Adrenal gland (tissue), 12 donors: ENCODE data around the gene TOR2A. TPM values are rescaled to one million over a fixed set of nuclear protein-coding genes. Genes with fewer than 3 reads are reported as not detected.

ENCODE experiments used
- DNase-seq, 7 donors: peaks; one replicate each; pipeline ENCODE4 v3.0.0-alpha.2; 2019 to 2020
- H3K27ac ChIP-seq, 5 donors: fragments of 200-600 bp; sonication (generic) in 4 of 5; 1 replicate in 3 of 5; 2 replicates in 2 of 5; pipeline versions ENCODE4 v1.5.1 to v1.8.0; 2016 to 2020; ENCODE audit warnings: mild to moderate bottlenecking in 1 of 5
- H3K27me3 ChIP-seq: fragments of 200-600 bp; 2 replicates; pipeline ENCODE4 v1.8.0; 2021
- H3K36me3 ChIP-seq, 2 donors: fragments of 200-600 bp; replicated peaks in 1 of 2; 1 replicate in 1 of 2; 2 replicates in 1 of 2; pipeline versions ENCODE4 v1.5.1 to v1.8.0; 2018 to 2022
- H3K4me1 ChIP-seq, 2 donors: fragments of 200-600 bp; replicated peaks in 1 of 2; 1 replicate in 1 of 2; 2 replicates in 1 of 2; pipeline versions ENCODE4 v1.5.1 to v1.8.0; 2018 to 2021
- H3K4me3 ChIP-seq, 4 donors: fragments of 200-600 bp; sonication (generic) in 3 of 4; one replicate each; pipeline ENCODE4 v1.5.1; 2016 to 2018
- H3K9me3 ChIP-seq, 3 donors: fragments of 200-600 bp; sonication (generic) in 1 of 3; replicated peaks in 1 of 3; 1 replicate in 2 of 3; 2 replicates in 1 of 3; pipeline versions ENCODE4 v1.5.1 to v1.8.0; 2016 to 2021
- CTCF ChIP-seq, 6 experiments: fragments of 450-650 bp in 4 of 6; fragments of 200-600 bp in 2 of 6; sonication (generic) in 1 of 6; IDR thresholded peaks; 1 replicate in 5 of 6; 2 replicates in 1 of 6; pipeline versions ENCODE4 v1.5.1 to v1.8.0; 2016 to 2021; ENCODE audit warnings: antibody characterized with exemption in 6 of 6, mild to moderate bottlenecking in 2 of 6, moderate library complexity in 1 of 6
- POLR2A ChIP-seq, 2 donors: fragments of 450-650 bp; IDR thresholded peaks; one replicate each; pipeline ENCODE4 v1.6.1; 2017; ENCODE audit warnings: antibody characterized with exemption in 2 of 2, mild to moderate bottlenecking in 2 of 2, moderate library complexity in 1 of 2
- WGBS, 4 donors: extraction: QIAGEN DNeasy Blood & Tissue Kit in 2 of 4; methylation state at CpG; one replicate each; pipeline versions ENCODE4 v1.1.5 to v1.1.7; 2013 to 2017; 5-methylcytosine and 5-hydroxymethylcytosine counted together
- intact Hi-C, 2 donors: fragments of 100-400 bp; cut with DNase I; formaldehyde crosslinking; loops; one replicate each; pipeline versions ENCODE4 v1.14.1 to v1.15.0; 2022 to 2023
- polyA plus RNA-seq, 3 donors: library from polyadenylated mRNA; stranded (reverse); fragments of 200-250 nt in 2 of 3; fragments of 350-450 nt in 1 of 3; fragmentation: Illumina TruSeq in 1 of 3; extraction: RNeasy Lipid Tissue Mini Kit (QIAGEN cat#74804) in 1 of 3; gene quantifications; one replicate each; pipeline ENCODE4 v1.2.3, GENCODE V29; 2013 to 2014
- total RNA-seq, 9 donors: library from RNA; depleted of rRNA in 4 of 9; stranded (reverse); fragments of >200 nt in 4 of 9; fragments of 120-200 nt in 1 of 9; fragmentation: NEBNext Ultra II Directional in 1 of 9; extraction: Animal tissue kit (Norgen Biotek cat#: 25700) in 1 of 9; gene quantifications; one replicate each; pipeline versions ENCODE4 v1.1.0 to v1.2.4, GENCODE V29; 2013 to 2023
- donor health status: healthy with polysubstance abuse.
- donor health status: Bipolar disorder and iron deficiency.
- donor health status: DM: yes; HTN: yes; CAD: no.
- donor health status: DM: no; HTN: no; CAD: no.
- donor health status: DM: no; HTN: no; CAD: no.
- donor health status: DM: yes; HTN: yes; CAD: no.

Gene TOR2A
- total and polyA plus RNA-seq, 12 donors = 4.3 to 30.6 (median 16.3) TPM

- H3K4me1 ChIP-seq = no peaks in the 10 kb centered on the region
- H3K4me3 ChIP-seq = no peak overlapping the region
- intact Hi-C loops = no loop called here
Measured at GRCh38 chr9:127777368-127777980, 42.4 kb upstream of the TOR2A start.

GRCh38 chr9:127776924-127777289 is 41.8 kb upstream of the TOR2A start:
- Histone ChIP-seq H3K4me1 (no peaks in the 10 kb centered on the region), H3K9me3 (no peaks in the 10 kb centered on the region), H3K27ac (no peak overlapping the region), H3K36me3 (no peaks in the 10 kb centered on the region), H3K27me3 (no peaks in the 10 kb centered on the region), H3K4me3 (no peak overlapping the region)
- intact Hi-C loops = no loop called here
- DNase-seq = no peak
- 41 to 65% (median 57%) methylated on average over 5 of the region's 5 CpGs for WGBS, 4 donors
- TF ChIP-seq POLR2A (IDR thresholded peaks at IDR 0.05) (no peak), CTCF (IDR thresholded peaks at IDR 0.05) (no peak)

More at GRCh38 chr9:127777368-127777980, 42.4 kb upstream of the TOR2A start:
- 68 to 72% (median 69%) methylated on average over 15 to 18 of the region's 18 CpGs for WGBS, 4 donors
- no peaks in the 10 kb centered on the region for H3K9me3 ChIP-seq
- TF ChIP-seq POLR2A (IDR thresholded peaks at IDR 0.05) (no peak), CTCF (IDR thresholded peaks at IDR 0.05) (no peak)
- no peak overlapping the region for H3K27ac ChIP-seq
- no peaks in the 10 kb centered on the region for H3K27me3 ChIP-seq
- DNase-seq = no peak
- no peaks in the 10 kb centered on the region for H3K36me3 ChIP-seq

- no peaks in the 10 kb centered on the region for H3K27me3 ChIP-seq
- intact Hi-C loops = no loop called here
- TF ChIP-seq CTCF (IDR thresholded peaks at IDR 0.05) (no peak), POLR2A (IDR thresholded peaks at IDR 0.05) (no peak)
- no peak overlapping the region for H3K27ac ChIP-seq
- 47 to 69% (median 55%) methylated on average over 9 to 15 of the region's 15 CpGs for WGBS, 4 donors
- no peaks in the 10 kb centered on the region for H3K9me3 ChIP-seq
- peak in 1 of 7 donors; percentile 33 for DNase-seq
- H3K4me3 ChIP-seq = no peak overlapping the region
- no peaks in the 10 kb centered on the region for H3K4me1 ChIP-seq
- no peaks in the 10 kb centered on the region for H3K36me3 ChIP-seq
Measured at GRCh38 chr9:127776195-127776923, 41.3 kb upstream of the TOR2A start.

GRCh38 chr9:127773981-127774380 is 38.9 kb upstream of the TOR2A start:
- H3K36me3 ChIP-seq = no peaks in the 10 kb centered on the region
- TF ChIP-seq POLR2A (IDR thresholded peaks at IDR 0.05) = no peak
- TF ChIP-seq CTCF (IDR thresholded peaks at IDR 0.05) = no peak
- H3K4me1 ChIP-seq = peaks cover 5 to 8% of the 10 kb centered on the region in 2 donors
- H3K9me3 ChIP-seq = no peaks in the 10 kb centered on the region
- H3K27me3 ChIP-seq = no peaks in the 10 kb centered on the region
- WGBS, 4 donors = 88 to 95% (median 89%) methylated on average over 6 to 10 of the region's 10 CpGs
- intact Hi-C loops = no loop called here
- no peak for DNase-seq
- no peak overlapping the region for H3K4me3 ChIP-seq
- no peak overlapping the region for H3K27ac ChIP-seq
